Hepatocyte (in vitro differentiated cells): Measurements from ENCODE around the gene PDZD7.

Source experiments
- CTCF ChIP-seq: fragments of 200-600 bp; sonication (generic); IDR thresholded peaks from 2 replicates; pipeline ENCODE4 v1.5.1; 2016; ENCODE audit warnings: antibody characterized with exemption, mild to moderate bottlenecking; ENCODE audit not compliant: poor library complexity
- EZH2 ChIP-seq: fragments of 200-600 bp; sonication (generic); IDR thresholded peaks from 2 replicates; pipeline ENCODE4 v1.6.1; 2016; ENCODE audit warnings: antibody characterized with exemption, mild to moderate bottlenecking, borderline replicate concordance
- EZH2phosphoT487 ChIP-seq: fragments of 200-600 bp; sonication (generic); IDR thresholded peaks from one replicate; pipeline ENCODE4 v1.6.1; 2018; ENCODE audit warnings: antibody characterized with exemption, mild to moderate bottlenecking, low read depth, moderate library complexity; ENCODE audit not compliant: unreplicated experiment, severe bottlenecking

- peak; percentile 84 for TF ChIP-seq CTCF
- TF ChIP-seq EZH2 = no peak
- peak; percentile 56 for TF ChIP-seq EZH2phosphoT487
These were observed 19.5 kb upstream of the PDZD7 start for GRCh38 chr10:101050208-101051069.
